Metanephros (tissue), 1 donor: Measurements from ENCODE around the gene SPATA20. TPM values are rescaled to one million over a fixed set of nuclear protein-coding genes. Genes with fewer than 3 reads are reported as not detected.

Experiments
- total RNA-seq: library from RNA; depleted of rRNA; stranded (reverse); fragments of >200 nt; gene quantifications from one replicate; pipeline ENCODE4 v1.2.3, GENCODE V29; 2014

SPATA20 gene
- 59.0 TPM for total RNA-seq

DNA sequence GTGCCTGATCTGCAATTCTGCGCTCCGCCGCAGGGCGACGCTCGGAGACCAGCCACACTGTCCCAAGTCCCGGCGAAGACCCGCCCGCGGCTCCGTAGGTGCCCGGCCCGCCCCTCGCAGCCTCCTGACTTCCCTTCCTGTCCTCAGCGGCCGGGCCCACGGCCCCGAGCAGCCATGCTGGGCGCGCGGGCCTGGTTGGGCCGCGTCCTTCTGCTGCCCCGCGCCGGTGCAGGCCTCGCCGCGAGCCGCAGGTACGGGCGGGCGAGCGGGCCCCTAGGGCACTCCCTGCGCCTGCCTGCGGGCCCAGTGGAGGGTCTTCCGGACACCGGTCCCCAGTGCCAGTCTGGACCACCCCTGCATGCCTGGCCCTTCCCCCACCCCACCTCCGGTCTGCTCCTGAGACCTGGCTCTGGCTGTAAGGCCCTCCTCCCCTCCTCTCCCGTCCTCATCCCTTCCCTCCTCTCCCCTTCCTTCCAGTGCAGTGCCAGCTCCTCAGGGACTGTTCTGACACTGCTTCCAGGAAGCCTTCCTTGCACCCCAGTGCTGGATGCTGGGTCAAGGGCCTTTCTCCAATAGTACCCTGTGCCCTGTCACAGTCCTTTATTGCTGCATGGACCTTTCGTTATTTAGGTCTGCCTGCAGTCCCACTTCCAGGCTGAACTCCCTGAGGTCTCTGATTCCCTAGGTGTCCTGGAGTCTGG is at the start of gene SPATA20:
Gene SPATA20 (plus strand): TSS at position 140 of the 701 bp plus-strand sequence. CDS start 35 bp downstream, at position 175.

DNA sequence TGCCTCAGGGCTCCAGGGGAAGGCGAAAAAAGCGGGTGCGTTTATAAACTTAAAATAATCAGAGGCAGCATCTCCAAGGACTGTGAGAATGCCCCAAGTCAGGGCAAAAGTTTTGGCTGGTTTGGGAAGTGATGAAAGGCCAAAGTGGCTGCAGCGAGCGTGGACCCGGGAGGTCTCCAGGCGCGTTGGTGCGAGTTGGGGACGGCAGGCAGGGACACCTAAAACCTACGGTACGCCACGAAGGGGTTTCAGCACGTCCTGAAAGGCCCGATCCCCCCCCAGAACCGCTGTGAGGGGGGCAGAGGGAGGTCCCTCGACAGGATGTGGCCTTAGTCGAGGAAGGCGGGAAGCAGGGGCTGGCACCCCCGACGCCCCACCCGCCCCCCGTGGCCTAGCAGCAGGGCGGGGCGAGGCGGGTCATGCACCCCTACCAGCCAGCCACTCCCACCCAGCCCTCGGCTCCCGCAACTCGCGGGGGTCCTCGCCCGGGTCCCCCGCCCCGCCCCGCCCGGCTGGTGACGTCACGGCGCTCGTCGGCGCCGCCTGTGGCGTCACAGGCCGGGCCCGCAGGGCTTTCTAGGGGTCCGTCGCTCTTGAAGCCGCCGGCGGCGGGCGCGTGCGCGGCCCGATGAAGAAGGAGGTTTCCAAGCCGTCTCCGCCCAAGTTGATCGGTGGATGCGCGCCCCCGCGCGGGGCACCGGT is 39.0 kb upstream of the SPATA20 start, which contains the start of gene MYCBPAP:
Gene MYCBPAP (plus strand): TSS at position 569 of the 702 bp plus-strand sequence. CDS start 236 bp downstream, outside the sequence.

DNA sequence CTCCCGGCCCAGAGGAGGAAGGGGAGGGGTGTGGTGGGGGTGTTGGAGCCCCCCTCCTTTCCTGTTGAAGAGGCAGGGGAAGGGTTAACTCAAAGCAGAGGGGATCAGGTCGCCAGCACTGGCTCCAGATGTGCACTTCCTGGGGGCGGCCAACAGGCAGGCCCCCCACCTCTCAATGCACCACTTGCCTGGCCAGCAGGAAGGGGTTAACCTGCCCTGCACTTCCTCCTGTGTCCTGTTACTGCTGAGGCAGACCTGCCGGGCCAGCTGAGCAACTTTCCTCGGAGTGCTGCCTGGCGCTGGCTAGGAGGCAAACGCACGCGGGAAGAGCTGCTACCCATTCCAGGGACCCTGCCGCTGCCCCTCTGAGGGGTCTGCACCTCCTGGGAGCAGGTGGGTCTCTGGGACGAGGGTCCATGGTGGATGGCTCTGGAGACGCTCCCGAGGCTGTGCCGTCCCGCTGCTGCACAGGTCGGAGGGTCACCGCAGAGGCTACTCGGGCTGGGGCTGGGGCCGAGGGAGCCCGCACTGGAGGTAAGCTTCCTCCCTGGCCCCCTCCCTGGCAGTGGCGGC is 14.4 kb upstream of the SPATA20 start, which contains the start of gene EPN3:
Gene EPN3 (plus strand): TSS at position 284 of the 573 bp plus-strand sequence. CDS start 3,822 bp downstream, outside the sequence.

DNA sequence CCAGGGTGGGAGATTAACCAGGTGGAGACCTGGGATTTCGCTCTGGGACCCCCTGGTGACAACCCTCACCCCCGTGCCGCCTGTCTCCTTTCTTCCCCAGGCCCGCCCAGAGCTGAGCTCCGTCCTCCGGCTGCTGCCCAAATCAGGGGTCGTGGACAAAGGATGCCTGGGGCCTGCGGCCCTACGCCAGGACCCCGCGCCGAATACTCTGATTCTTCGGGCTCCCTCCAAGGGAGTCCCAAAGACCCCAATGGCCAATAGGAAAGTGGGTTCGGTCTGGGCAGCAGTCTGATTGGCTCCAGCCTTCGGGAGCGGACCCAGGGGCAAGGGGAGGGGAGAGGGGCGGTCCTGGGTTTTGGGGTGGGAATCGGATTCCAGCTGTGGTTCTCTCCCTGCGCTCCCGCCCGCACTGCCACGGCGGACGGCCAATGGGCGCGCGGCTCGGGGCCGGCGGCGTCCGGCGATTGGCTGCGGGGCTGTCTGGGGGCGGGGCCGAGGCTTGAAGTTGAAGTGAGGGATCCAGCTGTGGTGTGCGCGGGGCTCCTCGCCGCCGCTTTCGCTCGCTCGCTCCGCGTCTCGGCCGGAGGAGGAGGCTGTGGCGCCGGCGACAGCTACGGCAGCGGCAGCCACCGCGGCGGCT is 13.3 kb downstream of the SPATA20 start, which contains the start of gene CACNA1G:
Gene CACNA1G (plus strand): TSS at position 531 of the 640 bp plus-strand sequence. CDS start 745 bp downstream, outside the sequence.

Other genes starting within 250 kb of the SPATA20 start
- gene XYLT2, start 201.0 kb upstream of the SPATA20 start, total RNA-seq = 35.9 TPM
- gene MRPL27, start 174.0 kb upstream of the SPATA20 start, total RNA-seq = 47.6 TPM
- 3.0 TPM for gene EME1, start 173.9 kb upstream of the SPATA20 start, total RNA-seq
- gene LRRC59, start 149.7 kb upstream of the SPATA20 start, total RNA-seq = 44.1 TPM
- 73.9 TPM for gene ACSF2, start 121.0 kb upstream of the SPATA20 start, total RNA-seq
- 0.12 TPM for gene CHAD, start 78.3 kb upstream of the SPATA20 start, total RNA-seq
- gene RSAD1, start 68.3 kb upstream of the SPATA20 start, total RNA-seq = 41.0 TPM
- 2.9 TPM for gene MYCBPAP, start 38.7 kb upstream of the SPATA20 start, total RNA-seq
- 10.7 TPM for gene EPN3, start 14.4 kb upstream of the SPATA20 start, total RNA-seq
- gene CACNA1G, start 13.5 kb downstream of the SPATA20 start, total RNA-seq = 17.1 TPM
- 13.5 TPM for gene ABCC3, start 87.7 kb downstream of the SPATA20 start, total RNA-seq
- gene ANKRD40, start 160.7 kb downstream of the SPATA20 start, total RNA-seq = 28.6 TPM
- gene LUC7L3, start 172.4 kb downstream of the SPATA20 start, total RNA-seq = 144 TPM
- not detected for gene ANKRD40CL, start 220.3 kb downstream of the SPATA20 start, total RNA-seq